Common myeloid progenitor, CD34-positive (primary cell): ENCODE data around the gene ACSS1.

Experiments
- CTCF ChIA-PET: fragments of 350-600 bp; sonication (Branson Sonifier 250); formaldehyde crosslinking; loops from one replicate; lab custom pipeline; 2021; ENCODE audit warnings: antibody characterized with exemption; lab: Charles Lee
- POLR2A ChIA-PET: fragments of 350-600 bp; sonication (Branson Sonifier 250); formaldehyde crosslinking; loops from one replicate; lab custom pipeline; 2021; ENCODE audit warnings: antibody characterized with exemption; lab: Charles Lee
- DNase-seq, 3 donors: peaks; one replicate each; pipeline versions ENCODE4 v3.0.0 to v3.0.0-alpha.2; 2013
- H3K27ac ChIP-seq, 2 experiments: 1 replicate in 1 of 2; 2 replicates in 1 of 2; pipeline ENCODE4 v1.7.0; 2013; ENCODE audit warnings: inconsistent platforms in 2 of 2, low read length in 2 of 2, mild to moderate bottlenecking in 2 of 2, low read depth in 1 of 2, moderate library complexity in 1 of 2; ENCODE audit not compliant: severe bottlenecking in 2 of 2, insufficient read depth in 1 of 2, poor library complexity in 1 of 2
- H3K27me3 ChIP-seq, 5 experiments: replicated peaks in 2 of 5; 1 replicate in 3 of 5; 2 replicates in 2 of 5; pipeline versions ENCODE4 v1.6.1 to v1.7.0; 2013; ENCODE audit warnings: low read length in 4 of 5, mild to moderate bottlenecking in 2 of 5, moderate library complexity in 2 of 5, inconsistent platforms in 1 of 5; ENCODE audit not compliant: insufficient read depth in 5 of 5, control insufficient read depth in 4 of 5
- H3K36me3 ChIP-seq, 4 experiments: 1 replicate in 2 of 4; 2 replicates in 2 of 4; pipeline versions ENCODE4 v1.6.1 to v1.7.0; 2013; ENCODE audit warnings: low read length in 3 of 4, control low read depth in 1 of 4, mild to moderate bottlenecking in 1 of 4; ENCODE audit not compliant: control insufficient read depth in 4 of 4, insufficient read depth in 4 of 4
- H3K4me1 ChIP-seq, 4 experiments: 1 replicate in 3 of 4; 2 replicates in 1 of 4; pipeline versions ENCODE4 v1.6.1 to v1.7.1; 2013; ENCODE audit warnings: low read length in 3 of 4, mild to moderate bottlenecking in 3 of 4, control low read depth in 1 of 4, inconsistent platforms in 1 of 4, moderate library complexity in 1 of 4; ENCODE audit not compliant: control insufficient read depth in 4 of 4, insufficient read depth in 4 of 4; ENCODE audit errors: control extremely low read depth in 1 of 4
- H3K4me3 ChIP-seq, 7 experiments: 1 replicate in 4 of 7; 2 replicates in 3 of 7; pipeline versions ENCODE4 v1.5.1 to v1.7.0; 2013; ENCODE audit warnings: mild to moderate bottlenecking in 7 of 7, low read length in 6 of 7, moderate library complexity in 6 of 7, inconsistent platforms in 2 of 7, low read depth in 2 of 7, control low read depth in 1 of 7; ENCODE audit not compliant: insufficient read depth in 4 of 7, control insufficient read depth in 1 of 7; ENCODE audit errors: extremely low read depth in 1 of 7
- H3K9me3 ChIP-seq, 5 experiments: 1 replicate in 4 of 5; 2 replicates in 1 of 5; pipeline versions ENCODE4 v1.6.1 to v1.7.1; 2013; ENCODE audit warnings: low read length in 4 of 5, mild to moderate bottlenecking in 2 of 5, inconsistent platforms in 1 of 5, low read depth in 1 of 5, moderate library complexity in 1 of 5; ENCODE audit not compliant: control insufficient read depth in 4 of 5, insufficient read depth in 2 of 5; ENCODE audit errors: control extremely low read depth in 1 of 5
- WGBS: methylation state at CpG from one replicate; pipeline ENCODE4 v1.1.5; 2013; ENCODE audit not compliant: insufficient coverage; 5-methylcytosine and 5-hydroxymethylcytosine counted together

The ACSS1 gene

GRCh38 chr20:25078662-25079061 is 20.7 kb upstream of the ACSS1 start:
- no peak for DNase-seq
- H3K9me3 ChIP-seq: no peaks in the 10 kb centered on the region
- ChIA-PET POLR2A (no interaction called here), CTCF (interaction anchor here (1.3 to 2.5 kb wide), 5 partner anchors 11 to 148 kb away, joined by 3 to 11 read pairs (median 5); no protein-coding TSS in a partner anchor)
- peaks cover 18 to 91% (median 54%) of the 10 kb centered on the region in 5 experiments for H3K27me3 ChIP-seq
- H3K4me3 ChIP-seq: no peak overlapping the region
- WGBS: 83% methylated on average over 8 of the region's 8 CpGs
- H3K27ac ChIP-seq: no peak overlapping the region
- H3K4me1 ChIP-seq: peaks cover 0 to 24% (median 10%) of the 10 kb centered on the region in 4 experiments
- no peaks in the 10 kb centered on the region for H3K36me3 ChIP-seq

GRCh38 chr20:25077610-25078169 is 19.8 kb upstream of the ACSS1 start:
- H3K9me3 ChIP-seq: no peaks in the 10 kb centered on the region
- DNase-seq: no peak
- CTCF ChIA-PET: interaction anchor here (0.6 to 2.5 kb wide), 7 partner anchors 10 to 228 kb away, joined by 3 to 11 read pairs (median 4); no protein-coding TSS in a partner anchor
- peaks cover 18 to 90% (median 45%) of the 10 kb centered on the region in 5 experiments for H3K27me3 ChIP-seq
- peak overlapping the region in 3 of 7 experiments; percentile 11 to 51 (median 19) for H3K4me3 ChIP-seq
- POLR2A ChIA-PET: no interaction called here
- no peaks in the 10 kb centered on the region for H3K36me3 ChIP-seq
- H3K27ac ChIP-seq: no peak overlapping the region
- WGBS: 3% methylated on average over 23 of the region's 38 CpGs
- peaks cover 0 to 18% (median 7%) of the 10 kb centered on the region in 4 experiments for H3K4me1 ChIP-seq

GRCh38 chr20:25076731-25077609 is 19.0 kb upstream of the ACSS1 start:
- Histone ChIP-seq H3K4me3 (peak overlapping the region in 2 of 7 experiments; percentile 11 to 51), H3K9me3 (no peaks in the 10 kb centered on the region), H3K4me1 (peaks cover 0 to 18% (median 7%) of the 10 kb centered on the region in 4 experiments), H3K27me3 (peaks cover 18 to 90% (median 48%) of the 10 kb centered on the region in 5 experiments), H3K27ac (no peak overlapping the region), H3K36me3 (no peaks in the 10 kb centered on the region)
- ChIA-PET CTCF (interaction anchor here (0.7 to 2.5 kb wide), 5 partner anchors 9 to 83 kb away, joined by 3 to 11 read pairs (median 5); no protein-coding TSS in a partner anchor), POLR2A (no interaction called here)
- 54% methylated on average over 12 of the region's 14 CpGs for WGBS
- DNase-seq: peak in 2 of 3 donors; percentile 43 to 58

- H3K27me3 ChIP-seq: peaks cover 18 to 90% (median 51%) of the 10 kb centered on the region in 5 experiments
- POLR2A ChIA-PET: no interaction called here
Observed at GRCh38 chr20:25076201-25076600, 18.3 kb upstream of the ACSS1 start.

GRCh38 chr20:25073544-25073943 is 15.6 kb upstream of the ACSS1 start:
- Histone ChIP-seq H3K4me3 (no peak overlapping the region), H3K9me3 (no peaks in the 10 kb centered on the region), H3K27ac (no peak overlapping the region), H3K36me3 (no peaks in the 10 kb centered on the region), H3K4me1 (peaks cover 0 to 9% (median 5%) of the 10 kb centered on the region in 4 experiments), H3K27me3 (peaks cover 7 to 85% (median 38%) of the 10 kb centered on the region in 5 experiments)
- CTCF ChIA-PET: interaction anchor here (1.0 kb wide), 1 partner anchor 10 kb away, joined by 5 read pairs; no protein-coding TSS in a partner anchor
- no peak for DNase-seq
- WGBS: 75% methylated on average over 8 of the region's 9 CpGs
- POLR2A ChIA-PET: no interaction called here

More at GRCh38 chr20:25076201-25076600, 18.3 kb upstream of the ACSS1 start:
- Histone ChIP-seq H3K4me3 (no peak overlapping the region), H3K36me3 (no peaks in the 10 kb centered on the region), H3K4me1 (peaks cover 0 to 11% (median 5%) of the 10 kb centered on the region in 4 experiments), H3K27ac (no peak overlapping the region), H3K9me3 (no peaks in the 10 kb centered on the region)
- DNase-seq: no peak
- CTCF ChIA-PET: no interaction called here
- 94% methylated on average over 2 of the region's 2 CpGs for WGBS

- Histone ChIP-seq H3K4me3 (no peak overlapping the region), H3K9me3 (no peaks in the 10 kb centered on the region), H3K4me1 (peaks cover 0 to 2% (median 0%) of the 10 kb centered on the region in 4 experiments), H3K27me3 (peaks cover 7 to 73% (median 33%) of the 10 kb centered on the region in 5 experiments), H3K27ac (no peak overlapping the region), H3K36me3 (no peaks in the 10 kb centered on the region)
- WGBS: 55% methylated on average over 4 of the region's 7 CpGs
- POLR2A ChIA-PET: no interaction called here
- CTCF ChIA-PET: interaction anchor here (1.1 to 3.3 kb wide), 2 partner anchors 73 to 77 kb away, joined by 3 to 16 read pairs; no protein-coding TSS in a partner anchor
- DNase-seq: no peak
Observed at GRCh38 chr20:25072226-25072811, 14.4 kb upstream of the ACSS1 start.
